PC-3 (cell line): ENCODE data around the gene GSG1L. TPM values are rescaled to one million over a fixed set of nuclear protein-coding genes. Genes with fewer than 3 reads are reported as not detected.

Experiments used
- ATAC-seq: fragments of 200-7000 bp; cut with Tn5 transposase; 2 replicates; pipeline ENCODE4 v1.9.1; 2020; ENCODE audit warnings: mild to moderate bottlenecking, moderate library complexity
- BruUV-seq: library from RNA; stranded (reverse); fragments of 400-500 nt; replicated peaks from 2 replicates; lab custom pipeline; 2021; lab: Mats Ljungman, UMichigan
- CTCF ChIA-PET: fragments of 300-600 bp; sonication (Branson Sonifier 250); formaldehyde crosslinking; loops from one replicate; lab custom pipeline; 2022; ENCODE audit warnings: antibody characterized with exemption; lab: Charles Lee
- POLR2A ChIA-PET: fragments of 300-600 bp; sonication (Branson Sonifier 250); formaldehyde crosslinking; loops from one replicate; lab custom pipeline; 2022; ENCODE audit warnings: antibody characterized with exemption; ENCODE audit not compliant: unreplicated experiment; lab: Charles Lee
- DNase-seq: peaks from one replicate; pipeline ENCODE4 v3.0.0-alpha.2; 2015
- H2AFZ ChIP-seq: fragments of 300-600 bp; sonication (generic); 2 replicates; pipeline ENCODE4 v1.6.0; 2016; ENCODE audit warnings: antibody characterized with exemption, low read length
- H3F3A ChIP-seq: fragments of 300-600 bp; sonication (generic); one replicate; pipeline ENCODE4 v1.6.0; 2017; ENCODE audit warnings: antibody characterized with exemption, low read length, control low read depth, mild to moderate bottlenecking; ENCODE audit not compliant: unreplicated experiment
- H3K27ac ChIP-seq: fragments of 300-600 bp; sonication (generic); 2 replicates; pipeline ENCODE4 v1.5.1; 2016; ENCODE audit warnings: mild to moderate bottlenecking, low read length
- H3K27me3 ChIP-seq: fragments of 300-600 bp; sonication (generic); 2 replicates; pipeline ENCODE4 v1.6.1; 2016; ENCODE audit warnings: low read length, mixed read lengths
- H3K36me3 ChIP-seq: fragments of 300-600 bp; sonication (generic); 2 replicates; pipeline ENCODE4 v1.6.1; 2016; ENCODE audit warnings: low read depth, mixed run types, low read length, mixed read lengths
- H3K4me1 ChIP-seq: fragments of 300-600 bp; sonication (generic); 2 replicates; pipeline ENCODE4 v1.5.1; 2016; ENCODE audit warnings: low read length; ENCODE audit not compliant: insufficient read depth
- H3K4me2 ChIP-seq: fragments of 300-600 bp; sonication (generic); 2 replicates; pipeline ENCODE4 v1.6.0; 2016; ENCODE audit warnings: low read length
- H3K4me3 ChIP-seq: fragments of 300-600 bp; sonication (generic); 2 replicates; pipeline ENCODE4 v1.5.1; 2016; ENCODE audit warnings: mild to moderate bottlenecking, low read length, mixed read lengths
- H3K79me2 ChIP-seq: fragments of 300-600 bp; sonication (generic); 2 replicates; pipeline ENCODE4 v1.6.1; 2017; ENCODE audit warnings: low read length, mixed read lengths
- H3K9ac ChIP-seq: fragments of 300-600 bp; sonication (generic); 2 replicates; pipeline ENCODE4 v1.6.0; 2016; ENCODE audit warnings: mild to moderate bottlenecking, low read length
- H3K9me2 ChIP-seq: fragments of 300-600 bp; sonication (generic); replicated peaks from 2 replicates; pipeline ENCODE4 v1.6.1; 2016; ENCODE audit warnings: mixed run types, low read length, mixed read lengths
- H3K9me3 ChIP-seq: fragments of 300-600 bp; sonication (generic); 2 replicates; pipeline ENCODE4 v1.6.1; 2016; ENCODE audit warnings: low read length, mixed read lengths
- H4K20me1 ChIP-seq: fragments of 300-600 bp; sonication (generic); 2 replicates; pipeline ENCODE4 v1.6.1; 2016; ENCODE audit warnings: low read length, mixed read lengths
- EZH2 ChIP-seq: fragments of 300-600 bp; sonication (generic); IDR thresholded peaks from one replicate; pipeline ENCODE4 v1.6.1; 2017; ENCODE audit warnings: antibody characterized with exemption, mild to moderate bottlenecking, low read length; ENCODE audit not compliant: unreplicated experiment
- EZH2phosphoT487 ChIP-seq: fragments of 300-600 bp; sonication (generic); IDR thresholded peaks from 2 replicates; pipeline ENCODE4 v1.6.1; 2018; ENCODE audit warnings: mild to moderate bottlenecking, antibody characterized with exemption, low read length, borderline replicate concordance
- intact Hi-C: fragments of 100-400 bp; cut with micrococcal nuclease; formaldehyde crosslinking; loops from 2 replicates; pipeline ENCODE4 v1.9.0; 2023
- total RNA-seq: library from RNA; depleted of rRNA; stranded (reverse); fragments of >200 nt; gene quantifications from 2 replicates; pipeline ENCODE4 v1.2.3, GENCODE V29; 2014
- TF ChIP-seq, protein P1 (sequence below): fragments of 300-600 bp; sonication (generic); conservative IDR thresholded peaks from 2 replicates; pipeline ENCODE4 v1.5.1; 2017; ENCODE audit warnings: antibody characterized with exemption, low read depth, mild to moderate bottlenecking, low read length

GSG1L gene
- total RNA-seq, 1 experiment from 2014 or later = not detected

DNA sequence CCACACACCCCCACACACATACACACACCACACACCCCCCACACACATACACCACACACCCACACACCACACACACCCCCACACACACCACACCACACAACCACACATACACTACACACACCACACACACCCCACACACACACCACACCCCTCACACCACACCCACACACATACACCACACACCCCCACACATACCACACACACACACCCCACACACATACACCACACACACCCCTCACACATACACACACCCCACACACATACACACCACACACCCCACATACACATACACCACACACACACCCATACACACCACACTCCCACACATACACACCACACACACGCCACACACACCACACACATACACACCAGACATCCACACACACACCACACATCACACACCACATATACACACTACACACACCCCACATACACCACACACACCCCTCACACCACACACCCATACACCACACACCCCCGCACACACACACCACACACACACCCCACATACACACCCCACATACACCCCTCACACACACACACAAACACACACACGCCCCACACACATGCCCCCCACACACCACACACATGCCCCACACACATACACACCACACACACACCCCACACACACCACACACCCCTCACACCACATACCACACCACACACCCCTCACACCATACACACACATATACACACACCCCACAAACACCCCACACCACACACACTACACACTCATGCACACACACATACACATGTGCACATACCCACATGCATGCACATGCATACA lies 25.9 kb upstream of the GSG1L start:
- no peak for DNase-seq
- ChIA-PET POLR2A (no interaction called here), CTCF (no interaction called here)
- no peak overlapping the region for H2AFZ ChIP-seq
- H4K20me1 ChIP-seq = no peaks in the 10 kb centered on the region
- no peaks in the 10 kb centered on the region for H3K79me2 ChIP-seq
- intact Hi-C loops = no loop called here
- no peaks in the 10 kb centered on the region for H3K9me2 ChIP-seq
- no peak overlapping the region for H3K4me3 ChIP-seq
- H3K9ac ChIP-seq = no peak overlapping the region
- TF ChIP-seq EZH2phosphoT487 (no peak), EZH2 (no peak)
- TF ChIP-seq, protein P1, sequence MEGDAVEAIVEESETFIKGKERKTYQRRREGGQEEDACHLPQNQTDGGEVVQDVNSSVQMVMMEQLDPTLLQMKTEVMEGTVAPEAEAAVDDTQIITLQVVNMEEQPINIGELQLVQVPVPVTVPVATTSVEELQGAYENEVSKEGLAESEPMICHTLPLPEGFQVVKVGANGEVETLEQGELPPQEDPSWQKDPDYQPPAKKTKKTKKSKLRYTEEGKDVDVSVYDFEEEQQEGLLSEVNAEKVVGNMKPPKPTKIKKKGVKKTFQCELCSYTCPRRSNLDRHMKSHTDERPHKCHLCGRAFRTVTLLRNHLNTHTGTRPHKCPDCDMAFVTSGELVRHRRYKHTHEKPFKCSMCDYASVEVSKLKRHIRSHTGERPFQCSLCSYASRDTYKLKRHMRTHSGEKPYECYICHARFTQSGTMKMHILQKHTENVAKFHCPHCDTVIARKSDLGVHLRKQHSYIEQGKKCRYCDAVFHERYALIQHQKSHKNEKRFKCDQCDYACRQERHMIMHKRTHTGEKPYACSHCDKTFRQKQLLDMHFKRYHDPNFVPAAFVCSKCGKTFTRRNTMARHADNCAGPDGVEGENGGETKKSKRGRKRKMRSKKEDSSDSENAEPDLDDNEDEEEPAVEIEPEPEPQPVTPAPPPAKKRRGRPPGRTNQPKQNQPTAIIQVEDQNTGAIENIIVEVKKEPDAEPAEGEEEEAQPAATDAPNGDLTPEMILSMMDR = no peak
- H3K4me2 ChIP-seq = no peak overlapping the region
- no peak overlapping the region for H3K27ac ChIP-seq
- no TSS peak for BruUV-seq
- ATAC-seq = no peak
- no peaks in the 10 kb centered on the region for H3K27me3 ChIP-seq
- no peaks in the 10 kb centered on the region for H3K4me1 ChIP-seq
- no peaks in the 10 kb centered on the region for H3K9me3 ChIP-seq
- H3F3A ChIP-seq = no peaks in the 10 kb centered on the region
- no peaks in the 10 kb centered on the region for H3K36me3 ChIP-seq

DNA sequence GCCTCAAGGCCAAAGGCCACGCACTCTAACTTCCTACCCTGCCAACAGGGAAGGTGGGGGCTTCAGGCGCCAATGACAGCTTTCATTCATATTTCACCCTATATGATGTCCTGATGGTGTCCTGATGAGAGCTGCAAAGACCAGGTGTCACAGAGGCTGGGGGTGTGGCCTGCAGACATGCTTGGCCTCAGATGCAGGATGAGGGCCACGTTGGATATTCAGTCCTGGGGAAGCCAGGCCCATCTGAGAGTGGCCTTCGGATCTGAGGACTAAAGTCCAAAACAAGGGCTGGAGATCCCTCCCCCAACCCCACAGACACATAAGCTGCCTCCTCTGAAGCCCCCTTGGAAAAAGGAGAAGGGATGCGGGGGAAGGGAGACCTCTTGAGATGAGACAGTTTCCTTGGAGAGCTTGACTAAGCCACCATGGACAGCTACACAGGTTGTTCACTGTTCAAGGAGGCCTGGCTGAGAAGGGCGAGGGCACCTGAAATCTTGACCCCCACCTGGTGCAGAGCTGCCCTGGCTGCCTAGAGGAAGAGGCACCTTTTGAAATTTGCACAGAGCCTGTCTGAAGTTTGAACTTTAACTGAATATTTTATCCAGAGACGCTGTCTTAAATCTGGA lies 24.3 kb upstream of the GSG1L start:
- Histone ChIP-seq H3K4me3 (no peak overlapping the region), H3K9ac (no peak overlapping the region), H3F3A (no peaks in the 10 kb centered on the region), H3K36me3 (no peaks in the 10 kb centered on the region), H3K9me3 (no peaks in the 10 kb centered on the region), H3K79me2 (no peaks in the 10 kb centered on the region), H3K4me1 (no peaks in the 10 kb centered on the region), H4K20me1 (no peaks in the 10 kb centered on the region), H3K27ac (no peak overlapping the region), H3K9me2 (no peaks in the 10 kb centered on the region), H3K27me3 (no peaks in the 10 kb centered on the region), H3K4me2 (no peak overlapping the region), H2AFZ (no peak overlapping the region)
- ChIA-PET POLR2A (no interaction called here), CTCF (no interaction called here)
- no TSS peak for BruUV-seq
- TF ChIP-seq EZH2phosphoT487 = no peak
- no peak for TF ChIP-seq EZH2
- TF ChIP-seq, protein P1 = no peak
- ATAC-seq = no peak
- intact Hi-C loops = no loop called here
- DNase-seq = no peak

DNA sequence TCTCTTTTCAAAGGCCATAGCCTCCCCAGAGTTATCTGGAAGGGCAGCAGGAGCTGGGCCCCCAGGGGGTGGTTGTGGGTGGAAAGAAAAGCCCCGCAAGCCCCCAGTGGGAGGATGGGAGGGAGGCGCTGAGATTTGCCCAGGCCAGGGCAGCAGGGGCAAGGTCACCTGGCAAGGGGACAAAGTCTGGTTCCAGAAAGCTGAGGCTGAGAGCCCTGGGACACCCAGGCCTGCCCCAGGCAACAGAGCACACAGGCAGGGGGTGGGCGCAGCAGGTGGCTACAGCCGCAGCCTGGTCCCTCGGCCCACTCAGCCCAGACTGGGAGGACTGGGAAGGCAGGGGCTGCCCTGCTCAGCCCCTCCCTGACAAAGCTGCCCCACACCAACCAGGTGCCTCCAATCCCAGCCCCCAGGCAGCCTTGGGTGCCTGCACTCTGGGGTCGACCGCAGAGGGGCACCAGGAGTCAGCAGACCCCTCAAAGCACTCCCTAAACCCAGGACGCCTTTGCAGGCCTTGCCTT lies 23.7 kb upstream of the GSG1L start:
- no peaks in the 10 kb centered on the region for H3K27me3 ChIP-seq
- no peaks in the 10 kb centered on the region for H3K9me2 ChIP-seq
- ATAC-seq (no peak), DNase-seq (no peak)
- no peak overlapping the region for H3K9ac ChIP-seq
- intact Hi-C loops = no loop called here
- H3K36me3 ChIP-seq = no peaks in the 10 kb centered on the region
- H3K4me1 ChIP-seq = no peaks in the 10 kb centered on the region
- no TSS peak for BruUV-seq
- POLR2A ChIA-PET = no interaction called here
- H3F3A ChIP-seq = no peaks in the 10 kb centered on the region
- H3K27ac ChIP-seq = no peak overlapping the region
- CTCF ChIA-PET = no interaction called here
- no peak overlapping the region for H3K4me2 ChIP-seq
- no peak for TF ChIP-seq EZH2phosphoT487
- H3K9me3 ChIP-seq = no peaks in the 10 kb centered on the region
- no peak overlapping the region for H2AFZ ChIP-seq
- no peak overlapping the region for H3K4me3 ChIP-seq
- H3K79me2 ChIP-seq = no peaks in the 10 kb centered on the region
- H4K20me1 ChIP-seq = no peaks in the 10 kb centered on the region
